Activated CD4-positive, alpha-beta T cell treated with anti-CD3 and anti-CD28 coated beads for 24 hours (primary cell): ENCODE measurements around the gene SVBP.

Experiments used
- DNase-seq, 2 donors: peaks; one replicate each; pipeline ENCODE4 v3.0.0-alpha.2; 2020; ENCODE audit warnings: low read depth in 2 of 2

Gene SVBP

GRCh38 chr1:42806171-42806570 lies 11.0 kb downstream of the SVBP start:
- DNase-seq = no peak

GRCh38 chr1:42801832-42802473 lies 15.2 kb downstream of the SVBP start:
- no peak for DNase-seq

GRCh38 chr1:42797979-42798378 lies 19.2 kb downstream of the SVBP start:
- DNase-seq = no peak

- DNase-seq = no peak
Measured at GRCh38 chr1:42797414-42797813, 19.8 kb downstream of the SVBP start.

GRCh38 chr1:42793824-42794223 lies 23.4 kb downstream of the SVBP start:
- no peak for DNase-seq

GRCh38 chr1:42788021-42788420 lies 29.2 kb downstream of the SVBP start:
- no peak for DNase-seq

- no peak for DNase-seq
Measured at GRCh38 chr1:42786097-42786496, 31.1 kb downstream of the SVBP start.

- peak; percentile 10 to 25 for DNase-seq
Measured at GRCh38 chr1:42784946-42785693, 32.1 kb downstream of the SVBP start, which contains the start of gene TMEM269. TSS of gene TMEM269 (plus strand) at chr1:42784991. CDS start at chr1:42789894, 4,903 bp downstream.

- no peak for DNase-seq
Measured at GRCh38 chr1:42784547-42784945, 32.7 kb downstream of the SVBP start.

GRCh38 chr1:42783092-42783491 lies 34.1 kb downstream of the SVBP start:
- DNase-seq = no peak

GRCh38 chr1:42780176-42780575 lies 37.0 kb downstream of the SVBP start:
- no peak for DNase-seq

GRCh38 chr1:42779725-42780124 lies 37.5 kb downstream of the SVBP start:
- DNase-seq = no peak

GRCh38 chr1:42777852-42778251 lies 39.3 kb downstream of the SVBP start:
- DNase-seq = no peak

GRCh38 chr1:42776502-42776901 lies 40.7 kb downstream of the SVBP start:
- no peak for DNase-seq

GRCh38 chr1:42774928-42775526 lies 42.2 kb downstream of the SVBP start:
- DNase-seq = no peak

- DNase-seq = no peak
Measured at GRCh38 chr1:42773420-42773819, 43.8 kb downstream of the SVBP start.

- no peak for DNase-seq
Measured at GRCh38 chr1:42769811-42770210, 47.4 kb downstream of the SVBP start.

- DNase-seq = no peak
Measured at GRCh38 chr1:42768172-42768571, 49.0 kb downstream of the SVBP start.

GRCh38 chr1:42767510-42768000 lies 49.6 kb downstream of the SVBP start:
- no peak for DNase-seq

GRCh38 chr1:42766741-42767509 lies 50.3 kb downstream of the SVBP start, which contains the start of the genes C1orf50 and P3H1:
TSS of gene C1orf50 (plus strand) at chr1:42767249. CDS start at chr1:42767312, 63 bp downstream.
TSS of gene P3H1 (minus strand) at chr1:42767028. CDS start at chr1:42766971, 57 bp downstream.
- DNase-seq = peak; percentile 99

- DNase-seq = peak; percentile 16 to 31
Measured at GRCh38 chr1:42765832-42766740, 51.1 kb downstream of the SVBP start.
